GM18870 (cell line): ENCODE data around the gene HLA-DOA.

Experiments used
- ATAC-seq: cut with Tn5 transposase; IDR thresholded peaks from one replicate; pipeline ENCODE4 v1.9.1; 2021; ENCODE audit warnings: moderate library complexity; ENCODE audit not compliant: unreplicated experiment

Gene HLA-DOA

GRCh38 chr6:33017694-33018353, 8.4 kb upstream of the HLA-DOA start:
- ATAC-seq: no peak

GRCh38 chr6:33017018-33017417, 7.6 kb upstream of the HLA-DOA start:
- no peak for ATAC-seq

- no peak for ATAC-seq
Measured at GRCh38 chr6:33015798-33016197, 6.4 kb upstream of the HLA-DOA start.

GRCh38 chr6:33014841-33015634, 5.6 kb upstream of the HLA-DOA start:
- no peak for ATAC-seq

GRCh38 chr6:33013608-33014007, 4.2 kb upstream of the HLA-DOA start:
- ATAC-seq: no peak

GRCh38 chr6:33010356-33010755, 965 bp upstream of the HLA-DOA start:
- no peak for ATAC-seq

- ATAC-seq: no peak
Measured at GRCh38 chr6:33007831-33008400, 1.5 kb downstream of the HLA-DOA start.

GRCh38 chr6:33004940-33005339, 4.5 kb downstream of the HLA-DOA start:
- no peak for ATAC-seq

GRCh38 chr6:33001685-33002084, 7.7 kb downstream of the HLA-DOA start:
- no peak for ATAC-seq

GRCh38 chr6:33000055-33000454, 9.3 kb downstream of the HLA-DOA start:
- no peak for ATAC-seq

GRCh38 chr6:32995448-32995847, 13.9 kb downstream of the HLA-DOA start:
- ATAC-seq: no peak

GRCh38 chr6:32993363-32993973, 15.9 kb downstream of the HLA-DOA start:
- no peak for ATAC-seq

- ATAC-seq: no peak
Measured at GRCh38 chr6:32991972-32992371, 17.4 kb downstream of the HLA-DOA start.

GRCh38 chr6:32989368-32989767, 20.0 kb downstream of the HLA-DOA start:
- ATAC-seq: no peak

GRCh38 chr6:32984622-32985389, 24.6 kb downstream of the HLA-DOA start:
- ATAC-seq: peak; percentile 37

- no peak for ATAC-seq
Measured at GRCh38 chr6:32983964-32984621, 25.3 kb downstream of the HLA-DOA start.

GRCh38 chr6:32983493-32983848, 25.9 kb downstream of the HLA-DOA start:
- no peak for ATAC-seq

- ATAC-seq: no peak
Measured at GRCh38 chr6:32982702-32983492, 26.5 kb downstream of the HLA-DOA start.

GRCh38 chr6:32982084-32982701, 27.2 kb downstream of the HLA-DOA start:
- no peak for ATAC-seq
